K562 (cell line): ENCODE data around the gene PPP3CB. TPM values are rescaled to one million over a fixed set of nuclear protein-coding genes. Genes with fewer than 3 reads are reported as not detected.
A peak's percentile ranks its signal among the peaks of the same experiment; 100 is the strongest.

ENCODE experiments used
- ATAC-seq: fragments of 200-7000 bp; cut with Tn5 transposase; 3 replicates; pipeline ENCODE4 v1.9.1; 2020; ENCODE audit warnings: moderate library complexity
- BruUV-seq: library from RNA; stranded (reverse); fragments of 400-500 nt; replicated peaks from 2 replicates; lab custom pipeline; 2021; lab: Mats Ljungman, UMichigan
- CTCF ChIA-PET: fragments of 300-600 bp; formaldehyde crosslinking; extraction: SDS; loops from one replicate; lab custom pipeline; 2021; ENCODE audit warnings: low intra/inter-chr PET ratio; lab: Yijun Ruan, JAX
- POLR2A ChIA-PET: fragments of 300-600, 350-650 bp; sonication (Branson Sonifier 250); formaldehyde crosslinking; extraction: SDS; loops from one replicate; lab custom pipeline; 2021; ENCODE audit warnings: antibody characterized with exemption, inconsistent platforms; lab: Yijun Ruan, JAX
- DNase-seq, 4 experiments: peaks; one replicate each; pipeline versions ENCODE4 v3.0.0 to v3.0.0-alpha.2; 2011 to 2018; ENCODE audit warnings: low spot score in 3 of 4, mixed read lengths in 3 of 4; ENCODE audit errors: extremely low read depth in 1 of 4
- FAIRE-seq: peaks from 2 replicates; lab custom pipeline; 2011; peaks lifted over from hg19 to GRCh38; lab: Jason Lieb, UNC
- H2AFZ ChIP-seq: 2 replicates; pipeline ENCODE4 v1.6.0; 2011; ENCODE audit warnings: low read depth, low read length, control low read depth, inconsistent platforms
- H3K27ac ChIP-seq: fragments of 200-600 bp; 3 replicates; pipeline ENCODE4 v1.8.0; 2011; ENCODE audit warnings: low read depth, mild to moderate bottlenecking, control low read depth, inconsistent platforms, low read length, moderate library complexity, mixed read lengths; ENCODE audit errors: extremely low read depth
- H3K27me3 ChIP-seq, 2 experiments: fragments of 300-600 bp in 1 of 2; 2 replicates in 1 of 2; 3 replicates in 1 of 2; pipeline versions ENCODE4 v1.6.0 to v1.8.0; 2011; ENCODE audit warnings: inconsistent platforms in 2 of 2, low read length in 2 of 2, mild to moderate bottlenecking in 1 of 2, mixed read lengths in 1 of 2, moderate library complexity in 1 of 2; ENCODE audit not compliant: control insufficient read depth in 2 of 2, insufficient read depth in 2 of 2
- H3K36me3 ChIP-seq: fragments of 300-600 bp; 3 replicates; pipeline ENCODE4 v1.8.0; 2011; ENCODE audit warnings: mild to moderate bottlenecking, low read length, inconsistent platforms; ENCODE audit not compliant: control insufficient read depth, insufficient read depth
- H3K4me1 ChIP-seq, 2 experiments: fragments of 200-600 bp in 1 of 2; replicated peaks in 1 of 2; 2 replicates in 1 of 2; 3 replicates in 1 of 2; pipeline versions ENCODE4 v1.5.1 to v1.8.0; 2011; ENCODE audit warnings: inconsistent platforms in 2 of 2, low read length in 2 of 2, mild to moderate bottlenecking in 1 of 2, mixed read lengths in 1 of 2, moderate library complexity in 1 of 2; ENCODE audit not compliant: control insufficient read depth in 2 of 2, insufficient read depth in 2 of 2
- H3K4me2 ChIP-seq: 2 replicates; pipeline ENCODE4 v1.6.1; 2011; ENCODE audit warnings: low read length, control low read depth, inconsistent platforms, mixed read lengths; ENCODE audit not compliant: insufficient read depth
- H3K4me3 ChIP-seq: fragments of 200-600 bp; sonication (generic), shearing (Covaris generic); 2 replicates; pipeline ENCODE4 v1.5.1; 2016; ENCODE audit warnings: control low read depth, inconsistent platforms
- H3K79me2 ChIP-seq: fragments of 200-600 bp; 3 replicates; pipeline ENCODE4 v1.8.0; 2011; ENCODE audit warnings: low read length, inconsistent platforms; ENCODE audit not compliant: control insufficient read depth, insufficient read depth
- H3K9ac ChIP-seq, 2 experiments: 2 replicates each; pipeline versions ENCODE4 v1.6.0 to v1.6.1; 2011; ENCODE audit warnings: low read depth in 2 of 2, low read length in 2 of 2, control low read depth in 1 of 2, inconsistent platforms in 1 of 2, mild to moderate bottlenecking in 1 of 2, mixed read lengths in 1 of 2; ENCODE audit not compliant: insufficient read depth in 1 of 2
- H3K9me1 ChIP-seq: one replicate; pipeline ENCODE4 v1.6.0; 2011; ENCODE audit warnings: inconsistent platforms, mild to moderate bottlenecking, low read length, moderate library complexity; ENCODE audit not compliant: control insufficient read depth, insufficient read depth
- H3K9me3 ChIP-seq: replicated peaks from 2 replicates; pipeline ENCODE4 v1.5.1; 2011; ENCODE audit warnings: low read depth, low read length, inconsistent platforms; ENCODE audit not compliant: control insufficient read depth, insufficient read depth
- H4K20me1 ChIP-seq: replicated peaks from 2 replicates; pipeline ENCODE4 v1.6.1; 2011; ENCODE audit warnings: low read length, inconsistent platforms, mixed read lengths; ENCODE audit not compliant: control insufficient read depth, insufficient read depth
- CXXC5 ChIP-seq: fragments of 250-450 bp; sonication (Bioruptor Pico); IDR thresholded peaks from 2 replicates; pipeline ENCODE4 v1.8.0; 2022; ENCODE audit warnings: inconsistent platforms, mild to moderate bottlenecking, moderate library complexity
- ERF ChIP-seq: fragments of 450-650 bp; formaldehyde crosslinking; IDR thresholded peaks from 2 replicates; pipeline ENCODE4 v1.4.0; 2020; ENCODE audit warnings: mild to moderate bottlenecking, mixed read lengths
- HDAC2 ChIP-seq: fragments of 450-650 bp; IDR thresholded peaks from 2 replicates; pipeline ENCODE4 v1.6.1; 2016; ENCODE audit warnings: mild to moderate bottlenecking
- KDM5B ChIP-seq: fragments of 200-600 bp; sonication (generic); IDR thresholded peaks from 2 replicates; pipeline ENCODE4 v1.6.1; 2012; ENCODE audit warnings: low read depth, mild to moderate bottlenecking, moderate library complexity, low read length, control low read depth, inconsistent platforms; ENCODE audit not compliant: insufficient replicate concordance
- KLF13 ChIP-seq: fragments of 450-650 bp; IDR thresholded peaks from 2 replicates; pipeline ENCODE4 v1.6.1; 2016; ENCODE audit warnings: missing genetic modification characterization, low read depth, mild to moderate bottlenecking, missing compliant biosample characterization, moderate library complexity, borderline replicate concordance
- PPARD ChIP-seq: fragments of 250-450 bp; sonication (Bioruptor Pico); IDR thresholded peaks from 2 replicates; pipeline ENCODE4 v1.8.0; 2022; ENCODE audit warnings: inconsistent platforms, mild to moderate bottlenecking, moderate library complexity
- SMARCA5 ChIP-seq: fragments of 450-650 bp; IDR thresholded peaks from 2 replicates; pipeline ENCODE4 v1.6.1; 2016
- SREBF2 ChIP-seq: sonication (generic); formaldehyde crosslinking; IDR thresholded peaks from 2 replicates; pipeline ENCODE4 v1.4.0; 2020; ENCODE audit warnings: mild to moderate bottlenecking, missing genetic modification reagents
- WGBS: fragments of 100-300 bp; shearing (Covaris generic); methylation state at CpG from one replicate; pipeline ENCODE4 v1.1.6; 2016; ENCODE audit warnings: low coverage, mixed read lengths; ENCODE audit not compliant: insufficient coverage; ENCODE audit errors: missing lambda C conversion rate; 5-methylcytosine and 5-hydroxymethylcytosine counted together
- in situ Hi-C: fragments of 300-500 bp; cut with MboI; formaldehyde crosslinking; loops from 4 replicates; pipeline ENCODE4 v1.15.0; 2018; ENCODE audit warnings: inconsistent platforms, mixed read lengths
- intact Hi-C: fragments of 100-400 bp; cut with micrococcal nuclease; formaldehyde crosslinking; loops from 2 replicates; pipeline ENCODE4 v1.14.2; 2022
- polyA plus RNA-seq, 8 experiments: library from polyadenylated mRNA; depleted of rRNA in 4 of 8; stranded (reverse) in 5 of 8; unstranded in 3 of 8; fragments of >200 nt; fragmentation: Nextera tagmentation in 2 of 8; fragmentation: Illumina TruSeq in 1 of 8; extraction: Ambion mirVana in 2 of 8; extraction: Trizol in 1 of 8; gene quantifications; 2 replicates each; pipeline versions ENCODE4 v1.2.1 to v1.2.3, GENCODE V29; 2011 to 2014; ENCODE audit warnings: inconsistent platforms in 1 of 8, missing spikeins in 1 of 8
- total RNA-seq, 7 experiments: library from RNA; depleted of rRNA in 6 of 7; stranded (reverse); fragments of >200 nt in 6 of 7; fragmentation: Illumina TruSeq in 2 of 7; extraction: Trizol in 2 of 7; gene quantifications; 2 replicates each; pipeline versions ENCODE4 v1.2.1 to v1.2.3, GENCODE V29; 2011 to 2021; ENCODE audit warnings: low replicate concordance in 1 of 7
- TF ChIP-seq, protein P1 (sequence below), 2 experiments: fragments of 450-650 bp in 1 of 2; sonication (generic) in 1 of 2; formaldehyde crosslinking in 1 of 2; IDR thresholded peaks in 1 of 2; conservative IDR thresholded peaks in 1 of 2; 2 replicates each; pipeline versions ENCODE4 v1.6.1 to v1.8.1; 2016 to 2023; ENCODE audit warnings: mild to moderate bottlenecking in 2 of 2, moderate library complexity in 2 of 2, inconsistent platforms in 1 of 2, missing genetic modification reagents in 1 of 2

Gene PPP3CB
- total and polyA plus RNA-seq, 9 of the 15 experiments (the other 6 are each of a cell fraction or from before 2014, with no cell fraction given) = 9.6 to 27.6 (median 17.8) TPM

DNA sequence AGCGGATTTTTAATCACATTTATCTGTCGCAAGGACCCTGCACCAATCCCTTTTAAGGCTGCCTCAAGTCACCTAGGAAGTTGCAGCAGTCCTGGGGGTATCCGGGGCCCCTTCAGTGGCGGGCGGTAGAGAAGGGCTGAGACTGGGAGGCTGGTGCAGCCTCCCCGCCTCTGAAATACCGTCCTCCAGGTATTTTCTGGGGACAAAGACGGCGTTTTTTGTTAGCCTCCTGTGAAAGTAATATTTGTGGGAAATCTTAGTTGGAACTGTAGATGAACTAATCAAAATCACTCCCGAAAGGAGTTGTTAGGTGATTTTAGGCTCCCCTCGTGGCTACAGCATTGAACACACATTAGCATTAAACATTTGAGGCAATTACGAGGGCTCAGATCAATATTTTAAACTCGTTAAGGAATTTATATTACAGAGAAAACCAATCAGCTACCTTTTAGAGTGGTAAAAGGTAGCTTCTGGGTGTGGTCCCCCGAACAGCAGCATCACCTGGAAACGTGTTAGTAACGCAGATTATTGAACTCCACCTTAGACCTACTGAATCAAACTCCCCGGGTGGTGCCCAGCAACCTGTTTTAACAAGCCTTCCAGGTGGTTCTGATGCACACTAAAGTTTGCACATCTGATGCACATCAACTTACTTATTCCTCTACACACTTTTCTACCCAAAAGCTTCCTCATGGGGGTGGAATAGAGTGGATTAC, 81.4 kb downstream of the PPP3CB start:
- FAIRE-seq (no peak), DNase-seq (peak in 2 of 4 experiments; percentile 15 to 16), ATAC-seq (no peak; the same call in 2 of the 3 replicates)
- peak overlapping the region; percentile 95 for H3K27ac ChIP-seq
- no peaks in the 10 kb centered on the region; the same call in 2 of the 3 replicates for H3K36me3 ChIP-seq
- peaks cover 7 to 9% of the 10 kb centered on the region in 2 experiments; a peak in 4 of 5 replicates for H3K4me1 ChIP-seq
- peak overlapping the region; percentile 99 for H3K4me2 ChIP-seq
- ChIA-PET CTCF (no interaction called here), POLR2A (no interaction called here)
- peaks cover 14% of the 10 kb centered on the region for H4K20me1 ChIP-seq
- peak overlapping the region; percentile 90 for H2AFZ ChIP-seq
- H3K79me2 ChIP-seq = peaks cover 44% of the 10 kb centered on the region
- TSS peak; percentile 89 for BruUV-seq
- WGBS = 4% methylated on average over 17 of the region's 17 CpGs
- in situ Hi-C loops = no loop called here
- peak overlapping the region; percentile 89 for H3K4me3 ChIP-seq
- H3K27me3 ChIP-seq = no peaks in the 10 kb centered on the region
- H3K9me1 ChIP-seq = no peaks in the 10 kb centered on the region
- no peaks in the 10 kb centered on the region for H3K9me3 ChIP-seq
- intact Hi-C loops = loop anchor here (2.0 to 5.0 kb wide), 3 partner anchors 42 to 167 kb away; partner anchors contain the start of genes DNAJC9 and PPP3CB
- peak overlapping the region; percentile 90 to 96 for H3K9ac ChIP-seq
- TF ChIP-seq, protein P1, sequence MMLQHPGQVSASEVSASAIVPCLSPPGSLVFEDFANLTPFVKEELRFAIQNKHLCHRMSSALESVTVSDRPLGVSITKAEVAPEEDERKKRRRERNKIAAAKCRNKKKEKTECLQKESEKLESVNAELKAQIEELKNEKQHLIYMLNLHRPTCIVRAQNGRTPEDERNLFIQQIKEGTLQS (IDR thresholded peaks at IDR 0.05) = no peak
- TF ChIP-seq, protein P1 (CRISPR knock-in tag; conservative IDR thresholded peaks at IDR 0.05) = no peak
- TF ChIP-seq KLF13 (no peak), PPARD (0 out of 2 replicates have a peak, but pooled peaks have one; percentile 45), CXXC5 (CRISPR knock-in tag) (0 out of 2 replicates have a peak, but pooled peaks have one; percentile 8), SREBF2 (no peak), HDAC2 (no peak), KDM5B (no peak), ERF (peak; percentile 53; the same call in 1 of the 2 replicates), SMARCA5 (no peak)
